Stimulated activated naive CD8-positive, alpha-beta T cell treated with anti-CD3 and anti-CD28 coated beads, Interleukin-15, Interleukin-2, amounts not matched to agents 100 ng/mL and 50 ng/mL, for 24 hours (primary cell): ENCODE measurements around the gene ARAP2.

Experiments used
- H3K27ac Mint-ChIP-seq: one replicate; pipeline ENCODE4 v1.8.0; 2021; ENCODE audit warnings: mild to moderate bottlenecking, mixed read lengths
- H3K27me3 Mint-ChIP-seq: one replicate; pipeline ENCODE4 v1.8.0; 2021; ENCODE audit warnings: mixed read lengths
- H3K36me3 Mint-ChIP-seq: one replicate; pipeline ENCODE4 v1.8.0; 2021; ENCODE audit warnings: low read depth, mixed read lengths
- H3K4me1 Mint-ChIP-seq: one replicate; pipeline ENCODE4 v1.8.0; 2021; ENCODE audit warnings: low read depth, mixed read lengths
- H3K4me3 Mint-ChIP-seq: one replicate; pipeline ENCODE4 v1.8.0; 2021; ENCODE audit warnings: mild to moderate bottlenecking, mixed read lengths
- H3K9me3 Mint-ChIP-seq: one replicate; pipeline ENCODE4 v1.8.0; 2021; ENCODE audit warnings: mixed read lengths

ARAP2 gene

GRCh38 chr4:36244257-36245082, at the start of gene ARAP2:
TSS of gene ARAP2 (minus strand) at chr4:36244514. CDS start at chr4:36229486, 15,028 bp downstream.
- Mint-ChIP-seq H3K27ac (peak within 1 kb of the TSS; percentile 90), H3K4me3 (peak within 1 kb of the TSS; percentile 89), H3K27me3 (no peaks in the 10 kb centered on the region), H3K36me3 (peaks cover 5% of the 10 kb centered on the region), H3K9me3 (peaks cover under 1% of the 10 kb centered on the region), H3K4me1 (peaks cover 50% of the 10 kb centered on the region)

GRCh38 chr4:36292556-36293188, 48.4 kb upstream of the ARAP2 start:
- H3K4me3 Mint-ChIP-seq, result no peak overlapping the region
- H3K9me3 Mint-ChIP-seq, result peaks cover under 1% of the 10 kb centered on the region
- H3K27me3 Mint-ChIP-seq, result no peaks in the 10 kb centered on the region
- H3K4me1 Mint-ChIP-seq, result peaks cover 20% of the 10 kb centered on the region
- no peak overlapping the region for H3K27ac Mint-ChIP-seq
- H3K36me3 Mint-ChIP-seq, result no peaks in the 10 kb centered on the region

GRCh38 chr4:36290641-36291040, 46.3 kb upstream of the ARAP2 start:
- Mint-ChIP-seq H3K36me3 (no peaks in the 10 kb centered on the region), H3K27me3 (no peaks in the 10 kb centered on the region), H3K4me3 (no peak overlapping the region), H3K27ac (no peak overlapping the region), H3K4me1 (peaks cover 38% of the 10 kb centered on the region), H3K9me3 (peaks cover 9% of the 10 kb centered on the region)

GRCh38 chr4:36288731-36289426, 44.6 kb upstream of the ARAP2 start:
- H3K27me3 Mint-ChIP-seq, result no peaks in the 10 kb centered on the region
- no peaks in the 10 kb centered on the region for H3K36me3 Mint-ChIP-seq
- H3K4me1 Mint-ChIP-seq, result peaks cover 55% of the 10 kb centered on the region
- H3K27ac Mint-ChIP-seq, result no peak overlapping the region
- H3K4me3 Mint-ChIP-seq, result no peak overlapping the region
- peaks cover 10% of the 10 kb centered on the region for H3K9me3 Mint-ChIP-seq

- Mint-ChIP-seq H3K4me3 (peak overlapping the region; percentile 15), H3K27me3 (no peaks in the 10 kb centered on the region), H3K9me3 (peaks cover 10% of the 10 kb centered on the region), H3K4me1 (peaks cover 67% of the 10 kb centered on the region), H3K27ac (peak overlapping the region; percentile 94), H3K36me3 (no peaks in the 10 kb centered on the region)
Measured at GRCh38 chr4:36286481-36286871, 42.2 kb upstream of the ARAP2 start.

GRCh38 chr4:36285784-36286480, 41.6 kb upstream of the ARAP2 start:
- peaks cover 10% of the 10 kb centered on the region for H3K9me3 Mint-ChIP-seq
- peak overlapping the region; percentile 66 for H3K4me3 Mint-ChIP-seq
- no peaks in the 10 kb centered on the region for H3K36me3 Mint-ChIP-seq
- no peaks in the 10 kb centered on the region for H3K27me3 Mint-ChIP-seq
- peaks cover 72% of the 10 kb centered on the region for H3K4me1 Mint-ChIP-seq
- peak overlapping the region; percentile 94 for H3K27ac Mint-ChIP-seq

- Mint-ChIP-seq H3K9me3 (peaks cover 10% of the 10 kb centered on the region), H3K4me3 (peak overlapping the region; percentile 2), H3K27me3 (no peaks in the 10 kb centered on the region), H3K36me3 (no peaks in the 10 kb centered on the region), H3K4me1 (peaks cover 75% of the 10 kb centered on the region), H3K27ac (no peak overlapping the region)
Measured at GRCh38 chr4:36283912-36284465, 39.7 kb upstream of the ARAP2 start.

GRCh38 chr4:36282503-36283030, 38.3 kb upstream of the ARAP2 start:
- Mint-ChIP-seq H3K36me3 (no peaks in the 10 kb centered on the region), H3K4me1 (peaks cover 78% of the 10 kb centered on the region), H3K9me3 (peaks cover 8% of the 10 kb centered on the region), H3K27ac (peak overlapping the region; percentile 5), H3K4me3 (peak overlapping the region; percentile 2), H3K27me3 (no peaks in the 10 kb centered on the region)

- Mint-ChIP-seq H3K36me3 (no peaks in the 10 kb centered on the region), H3K4me3 (peak within 1 kb of the TSS; percentile 65), H3K27me3 (no peaks in the 10 kb centered on the region), H3K27ac (peak within 1 kb of the TSS; percentile 86), H3K4me1 (peaks cover 76% of the 10 kb centered on the region), H3K9me3 (peaks cover 5% of the 10 kb centered on the region)
Measured at GRCh38 chr4:36281384-36282106, 37.2 kb upstream of the ARAP2 start, which contains the start of gene DTHD1. TSS of gene DTHD1 (plus strand) at chr4:36281616. CDS start at chr4:36281759, 143 bp downstream.

GRCh38 chr4:36280555-36280954, 36.2 kb upstream of the ARAP2 start:
- Mint-ChIP-seq H3K4me1 (peaks cover 66% of the 10 kb centered on the region), H3K27ac (peak overlapping the region; percentile 21), H3K27me3 (no peaks in the 10 kb centered on the region), H3K36me3 (no peaks in the 10 kb centered on the region), H3K9me3 (peaks cover under 1% of the 10 kb centered on the region), H3K4me3 (no peak overlapping the region)

GRCh38 chr4:36278789-36279188, 34.5 kb upstream of the ARAP2 start:
- H3K4me3 Mint-ChIP-seq, result peak overlapping the region; percentile 20
- H3K27me3 Mint-ChIP-seq, result no peaks in the 10 kb centered on the region
- H3K9me3 Mint-ChIP-seq, result no peaks in the 10 kb centered on the region
- H3K36me3 Mint-ChIP-seq, result no peaks in the 10 kb centered on the region
- peaks cover 48% of the 10 kb centered on the region for H3K4me1 Mint-ChIP-seq
- peak overlapping the region; percentile 69 for H3K27ac Mint-ChIP-seq

- no peaks in the 10 kb centered on the region for H3K36me3 Mint-ChIP-seq
- H3K4me1 Mint-ChIP-seq, result peaks cover 47% of the 10 kb centered on the region
- no peaks in the 10 kb centered on the region for H3K9me3 Mint-ChIP-seq
- no peaks in the 10 kb centered on the region for H3K27me3 Mint-ChIP-seq
- no peak overlapping the region for H3K4me3 Mint-ChIP-seq
- peak overlapping the region; percentile 32 for H3K27ac Mint-ChIP-seq
Measured at GRCh38 chr4:36277533-36277932, 33.2 kb upstream of the ARAP2 start.

GRCh38 chr4:36274158-36274557, 29.8 kb upstream of the ARAP2 start:
- Mint-ChIP-seq H3K4me1 (peaks cover 30% of the 10 kb centered on the region), H3K27ac (no peak overlapping the region), H3K36me3 (no peaks in the 10 kb centered on the region), H3K9me3 (no peaks in the 10 kb centered on the region), H3K4me3 (no peak overlapping the region), H3K27me3 (no peaks in the 10 kb centered on the region)
